Ovary (tissue), 3 donors: ENCODE data around the gene PRMT1.

Source experiments
- EP300 ChIP-seq: sonication (generic); formaldehyde crosslinking; IDR thresholded peaks from one replicate; pipeline ENCODE4 v1.6.1; 2017; ENCODE audit warnings: antibody characterized with exemption
- POLR2A ChIP-seq: fragments of 450-650 bp; IDR thresholded peaks from one replicate; pipeline ENCODE4 v1.6.1; 2017; ENCODE audit warnings: antibody characterized with exemption, mild to moderate bottlenecking, moderate library complexity
- TF ChIP-seq, protein P1 (sequence below), 3 donors: fragments of 450-650 bp in 2 of 3; fragments of 200-600 bp in 1 of 3; IDR thresholded peaks; one replicate each; pipeline versions ENCODE4 v1.5.1 to v1.8.0; 2016 to 2022; ENCODE audit warnings: antibody characterized with exemption in 3 of 3, mild to moderate bottlenecking in 1 of 3
- donor health status: DM: no; HTN: no; CAD: no.

DNA sequence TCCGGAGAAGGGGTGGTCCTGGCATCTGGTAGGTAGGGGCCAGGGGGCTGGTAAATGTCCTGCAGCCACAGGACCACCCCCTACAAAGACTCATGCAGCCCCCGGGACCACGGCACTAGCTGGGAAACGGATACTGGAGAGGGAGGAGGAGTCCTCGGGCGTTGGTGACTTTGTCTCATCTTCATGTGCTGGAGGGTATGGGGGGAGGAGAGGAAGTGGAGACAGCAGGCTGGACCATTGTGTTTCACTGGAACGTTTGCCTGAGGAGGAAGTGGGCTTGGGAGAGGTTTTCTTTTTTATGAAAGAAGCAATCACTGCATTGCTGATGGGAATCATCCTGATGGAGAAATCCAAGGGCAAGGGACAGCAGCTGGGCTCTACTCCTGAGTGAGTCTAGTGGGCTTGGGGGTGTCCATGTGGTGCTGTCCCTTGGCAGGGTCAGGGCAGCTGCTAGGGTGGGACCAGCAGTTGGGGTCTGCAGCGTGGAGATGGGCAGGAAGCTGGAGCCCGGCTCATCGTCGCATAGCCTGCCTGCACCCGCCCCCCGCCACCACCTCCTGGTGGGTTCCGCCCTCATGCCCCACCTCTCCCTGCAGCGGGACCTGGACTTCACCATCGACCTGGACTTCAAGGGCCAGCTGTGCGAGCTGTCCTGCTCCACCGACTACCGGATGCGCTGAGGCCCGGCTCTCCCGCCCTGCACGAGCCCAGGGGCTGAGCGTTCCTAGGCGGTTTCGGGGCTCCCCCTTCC, 10.7 kb downstream of the PRMT1 start:
- TF ChIP-seq, protein P1, sequence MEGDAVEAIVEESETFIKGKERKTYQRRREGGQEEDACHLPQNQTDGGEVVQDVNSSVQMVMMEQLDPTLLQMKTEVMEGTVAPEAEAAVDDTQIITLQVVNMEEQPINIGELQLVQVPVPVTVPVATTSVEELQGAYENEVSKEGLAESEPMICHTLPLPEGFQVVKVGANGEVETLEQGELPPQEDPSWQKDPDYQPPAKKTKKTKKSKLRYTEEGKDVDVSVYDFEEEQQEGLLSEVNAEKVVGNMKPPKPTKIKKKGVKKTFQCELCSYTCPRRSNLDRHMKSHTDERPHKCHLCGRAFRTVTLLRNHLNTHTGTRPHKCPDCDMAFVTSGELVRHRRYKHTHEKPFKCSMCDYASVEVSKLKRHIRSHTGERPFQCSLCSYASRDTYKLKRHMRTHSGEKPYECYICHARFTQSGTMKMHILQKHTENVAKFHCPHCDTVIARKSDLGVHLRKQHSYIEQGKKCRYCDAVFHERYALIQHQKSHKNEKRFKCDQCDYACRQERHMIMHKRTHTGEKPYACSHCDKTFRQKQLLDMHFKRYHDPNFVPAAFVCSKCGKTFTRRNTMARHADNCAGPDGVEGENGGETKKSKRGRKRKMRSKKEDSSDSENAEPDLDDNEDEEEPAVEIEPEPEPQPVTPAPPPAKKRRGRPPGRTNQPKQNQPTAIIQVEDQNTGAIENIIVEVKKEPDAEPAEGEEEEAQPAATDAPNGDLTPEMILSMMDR (IDR thresholded peaks at IDR 0.05) = no peak
- TF ChIP-seq EP300 (no peak), POLR2A (no peak)
